ENCODE data around the gene ERBIN. TPM values are rescaled to one million over a fixed set of nuclear protein-coding genes. Genes with fewer than 3 reads are reported as not detected.
"Not testable (repeated sequence)": the region's sequence is repeated elsewhere in the genome, so short reads cannot be mapped to it uniquely, and the experiment has no call there.

Gene ERBIN
- total and polyA plus RNA-seq, 9 of the 15 experiments (the other 6 are each of a cell fraction or from before 2014, with no cell fraction given): 11.9 to 72.8 (median 41.7) TPM

GRCh38 chr5:65879668-65880256, 46.6 kb upstream of the ERBIN start:
- FAIRE-seq (peak; percentile 80), ATAC-seq (0 out of 3 replicates have a peak, but pooled peaks have one; percentile 27), DNase-seq (ENCODE audit: extremely low read depth in 1 of 4, low spot score in 3 of 4) (peak; percentile 18 to 29 (median 22))
- TF ChIP-seq DPF2 (IDR thresholded peaks at IDR 0.05): peak; percentile 63
- TF ChIP-seq ATF3 (IDR thresholded peaks at IDR 0.05): peak; percentile 91
- H3K27me3 ChIP-seq (ENCODE audit: control insufficient read depth in 2 of 2, insufficient read depth in 2 of 2, low read length in 2 of 2); H3K4me2 ChIP-seq (ENCODE audit: insufficient read depth, low read length); H4K20me1 ChIP-seq (replicated peaks; ENCODE audit: control insufficient read depth, insufficient read depth, low read length); H3K36me3 ChIP-seq (ENCODE audit: control insufficient read depth, insufficient read depth, low read length); BruUV-seq (replicated peaks); H3K4me1 ChIP-seq (replicated peaks in 1 of 2; ENCODE audit: control insufficient read depth in 2 of 2, insufficient read depth in 2 of 2, low read length in 2 of 2); H3K79me2 ChIP-seq (ENCODE audit: control insufficient read depth, insufficient read depth, low read length); POLR2A ChIA-PET; CTCF ChIA-PET (ENCODE audit: low intra/inter-chr PET ratio); H2AFZ ChIP-seq (ENCODE audit: low read depth, low read length); H3K27ac ChIP-seq (ENCODE audit: extremely low read depth, low read depth, low read length); H3K9me1 ChIP-seq (ENCODE audit: control insufficient read depth, insufficient read depth, low read length); H3K9ac ChIP-seq (ENCODE audit: insufficient read depth in 1 of 2, low read depth in 2 of 2, low read length in 2 of 2); H3K4me3 ChIP-seq; in situ Hi-C loops (cut with MboI); H3K9me3 ChIP-seq (replicated peaks; ENCODE audit: control insufficient read depth, insufficient read depth, low read depth, low read length); intact Hi-C loops (cut with micrococcal nuclease); TF ChIP-seq ATF3 (CRISPR knock-in tag; conservative IDR thresholded peaks at IDR 0.05); JUN (CRISPR knock-in tag; IDR thresholded peaks at IDR 0.05; ENCODE audit: borderline replicate concordance): not testable (repeated sequence)
- TF ChIP-seq FOS (IDR thresholded peaks at IDR 0.05; ENCODE audit: extremely low read depth, insufficient read length): peak; percentile 44
- TF ChIP-seq MEIS2 (IDR thresholded peaks at IDR 0.05; ENCODE audit: partially characterized antibody): peak; percentile 41
- TF ChIP-seq SMARCA4 (IDR thresholded peaks at IDR 0.05): peak; percentile 76; the same call in 1 of the 2 replicates
- 0 out of 2 replicates have a peak, but pooled peaks have one; percentile 49 for TF ChIP-seq JUNB (CRISPR knock-in tag; conservative IDR thresholded peaks at IDR 0.05)
- 0 out of 2 replicates have a peak, but pooled peaks have one; percentile 13 for TF ChIP-seq EHMT2 (IDR thresholded peaks at IDR 0.05)
- TF ChIP-seq FOSL1 (tag; conservative IDR thresholded peaks at IDR 0.05): peak; percentile 92
- peak; percentile 62; the same call in 1 of the 2 replicates for TF ChIP-seq SMARCE1 (IDR thresholded peaks at IDR 0.05)
- TF ChIP-seq SOX6 (IDR thresholded peaks at IDR 0.05): peak; percentile 43; the same call in 1 of the 2 replicates
- TF ChIP-seq JUN (IDR thresholded peaks at IDR 0.05; ENCODE audit: borderline replicate concordance, low read depth, low read length): peak; percentile 77; the same call in 1 of the 2 replicates
- peak; percentile 52; the same call in 1 of the 2 replicates for TF ChIP-seq SMARCC2 (IDR thresholded peaks at IDR 0.05; ENCODE audit: low read depth)
- peak; percentile 56 for TF ChIP-seq ARID1B (IDR thresholded peaks at IDR 0.05)
- peak; percentile 87 for TF ChIP-seq JUND (IDR thresholded peaks at IDR 0.05; ENCODE audit: borderline replicate concordance, low read depth, low read length)
- peak; percentile 77; the same call in 2 of the 3 replicates for TF ChIP-seq JUND (tag; IDR thresholded peaks at IDR 0.05; ENCODE audit: borderline replicate concordance, low read depth, low read length)
- 45% methylated on average over 8 of the region's 8 CpGs for WGBS (ENCODE audit: insufficient coverage, low coverage, missing lambda C conversion rate)

Data from K562 (cell line).